Gastrocnemius medialis (tissue), 4 donors: ENCODE measurements around the gene ZNF687.

Experiments
- POLR2A ChIP-seq, 2 donors: fragments of 450-650 bp; IDR thresholded peaks; one replicate each; pipeline ENCODE4 v1.6.1; 2017; ENCODE audit warnings: antibody characterized with exemption in 2 of 2, mild to moderate bottlenecking in 2 of 2, moderate library complexity in 2 of 2
- TF ChIP-seq, protein P1 (sequence below), 5 experiments: fragments of 450-650 bp in 3 of 5; fragments of 200-600 bp in 2 of 5; sonication (generic) in 2 of 5; IDR thresholded peaks in 4 of 5; conservative IDR thresholded peaks in 1 of 5; 1 replicate in 4 of 5; 2 replicates in 1 of 5; pipeline ENCODE4 v1.5.1; 2016 to 2019; ENCODE audit warnings: antibody characterized with exemption in 5 of 5, mild to moderate bottlenecking in 3 of 5, moderate library complexity in 3 of 5

DNA sequence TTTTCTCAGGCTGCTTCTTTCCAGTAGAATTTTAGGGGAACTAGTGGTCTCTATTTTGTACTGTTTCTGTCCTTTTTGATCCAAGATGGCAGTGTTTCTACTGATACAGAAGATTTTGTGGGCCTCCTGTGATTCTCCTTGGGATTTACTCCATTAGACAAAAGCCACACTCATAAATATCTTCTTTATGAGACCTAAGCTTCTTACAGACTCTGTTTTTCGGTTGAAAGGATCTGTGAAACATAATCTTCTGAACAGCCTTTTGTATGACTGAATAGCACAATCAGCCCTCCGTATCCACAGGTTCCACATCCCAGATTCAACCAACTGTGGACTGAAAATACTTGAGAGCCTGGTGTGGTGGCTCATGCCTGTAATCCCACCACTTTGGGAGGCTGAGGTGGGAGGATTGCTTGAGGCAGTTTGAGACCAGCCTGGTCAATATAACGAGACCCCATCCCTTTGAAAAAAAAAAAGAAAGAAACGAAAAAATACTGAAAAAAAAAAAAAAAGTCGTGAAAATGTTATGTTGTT lies 38.3 kb upstream of the ZNF687 start:
- TF ChIP-seq, protein P1, sequence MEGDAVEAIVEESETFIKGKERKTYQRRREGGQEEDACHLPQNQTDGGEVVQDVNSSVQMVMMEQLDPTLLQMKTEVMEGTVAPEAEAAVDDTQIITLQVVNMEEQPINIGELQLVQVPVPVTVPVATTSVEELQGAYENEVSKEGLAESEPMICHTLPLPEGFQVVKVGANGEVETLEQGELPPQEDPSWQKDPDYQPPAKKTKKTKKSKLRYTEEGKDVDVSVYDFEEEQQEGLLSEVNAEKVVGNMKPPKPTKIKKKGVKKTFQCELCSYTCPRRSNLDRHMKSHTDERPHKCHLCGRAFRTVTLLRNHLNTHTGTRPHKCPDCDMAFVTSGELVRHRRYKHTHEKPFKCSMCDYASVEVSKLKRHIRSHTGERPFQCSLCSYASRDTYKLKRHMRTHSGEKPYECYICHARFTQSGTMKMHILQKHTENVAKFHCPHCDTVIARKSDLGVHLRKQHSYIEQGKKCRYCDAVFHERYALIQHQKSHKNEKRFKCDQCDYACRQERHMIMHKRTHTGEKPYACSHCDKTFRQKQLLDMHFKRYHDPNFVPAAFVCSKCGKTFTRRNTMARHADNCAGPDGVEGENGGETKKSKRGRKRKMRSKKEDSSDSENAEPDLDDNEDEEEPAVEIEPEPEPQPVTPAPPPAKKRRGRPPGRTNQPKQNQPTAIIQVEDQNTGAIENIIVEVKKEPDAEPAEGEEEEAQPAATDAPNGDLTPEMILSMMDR (IDR thresholded peaks at IDR 0.05 in 4 of 5, conservative IDR thresholded peaks at IDR 0.05 in 1 of 5), result no peak
- no peak for TF ChIP-seq POLR2A (IDR thresholded peaks at IDR 0.05)
